K562 (cell line): Measurements from ENCODE around the gene CLIC1. TPM values are rescaled to one million over a fixed set of nuclear protein-coding genes. Genes with fewer than 3 reads are reported as not detected.

Experiments
- CEBPG ChIP-seq, 3 experiments: fragments of 200-800 bp in 1 of 3; sonication (Bioruptor generic) in 1 of 3; sonication (generic) in 1 of 3; formaldehyde crosslinking in 1 of 3; IDR thresholded peaks in 2 of 3; conservative IDR thresholded peaks in 1 of 3; 2 replicates each; pipeline versions ENCODE4 v1.6.1 to v1.8.0; 2016 to 2022; ENCODE audit warnings: missing compliant biosample characterization in 2 of 3, missing genetic modification characterization in 2 of 3, mild to moderate bottlenecking in 1 of 3, missing genetic modification reagents in 1 of 3
- FOS ChIP-seq: IDR thresholded peaks from 3 replicates; pipeline ENCODE4 v1.6.1; 2011; ENCODE audit not compliant: insufficient read length; ENCODE audit errors: extremely low read depth
- FOXJ3 ChIP-seq: sonication (generic); formaldehyde crosslinking; IDR thresholded peaks from 2 replicates; pipeline ENCODE4 v1.4.0; 2020; ENCODE audit warnings: mild to moderate bottlenecking, missing genetic modification reagents
- MCM7 ChIP-seq, 2 experiments: fragments of 450-650 bp; IDR thresholded peaks; 2 replicates each; pipeline ENCODE4 v1.6.1; 2016 to 2018
- OTX1 ChIP-seq: fragments of 450-650 bp; formaldehyde crosslinking; IDR thresholded peaks from 2 replicates; pipeline ENCODE4 v1.4.0; 2022; ENCODE audit warnings: mild to moderate bottlenecking
- RBM34 ChIP-seq: fragments of 200-400 bp; formaldehyde crosslinking; IDR thresholded peaks from 2 replicates; pipeline ENCODE4 v1.6.1; 2018; ENCODE audit warnings: low read length, borderline replicate concordance; ENCODE audit not compliant: insufficient read depth
- TAF7 ChIP-seq: fragments of 450-650 bp; IDR thresholded peaks from 2 replicates; pipeline ENCODE4 v1.6.1; 2016; ENCODE audit warnings: missing genetic modification characterization, missing compliant biosample characterization
- ZFX ChIP-seq: sonication (generic); formaldehyde crosslinking; IDR thresholded peaks from 2 replicates; pipeline ENCODE4 v1.8.0; 2022; ENCODE audit warnings: mild to moderate bottlenecking, missing genetic modification reagents, moderate library complexity
- ZNF224 ChIP-seq: sonication (generic); formaldehyde crosslinking; IDR thresholded peaks from 2 replicates; pipeline ENCODE4 v1.8.0; 2022; ENCODE audit warnings: mild to moderate bottlenecking, missing genetic modification reagents
- ZNF444 ChIP-seq: fragments of 250-450 bp; sonication (Bioruptor Pico); IDR thresholded peaks from 2 replicates; pipeline ENCODE4 v1.4.0; 2020; ENCODE audit warnings: mild to moderate bottlenecking, moderate library complexity
- ZNF655 ChIP-seq: fragments of 250-450 bp; sonication (Bioruptor Pico); IDR thresholded peaks from 2 replicates; pipeline ENCODE4 v1.5.0; 2021
- polyA plus RNA-seq, 8 experiments: library from polyadenylated mRNA; depleted of rRNA in 4 of 8; stranded (reverse) in 5 of 8; unstranded in 3 of 8; fragments of >200 nt; fragmentation: Nextera tagmentation in 2 of 8; fragmentation: Illumina TruSeq in 1 of 8; extraction: Ambion mirVana in 2 of 8; extraction: Trizol in 1 of 8; gene quantifications; 2 replicates each; pipeline versions ENCODE4 v1.2.1 to v1.2.3, GENCODE V29; 2011 to 2014; ENCODE audit warnings: inconsistent platforms in 1 of 8, missing spikeins in 1 of 8
- total RNA-seq, 7 experiments: library from RNA; depleted of rRNA in 6 of 7; stranded (reverse); fragments of >200 nt in 6 of 7; fragmentation: Illumina TruSeq in 2 of 7; extraction: Trizol in 2 of 7; gene quantifications; 2 replicates each; pipeline versions ENCODE4 v1.2.1 to v1.2.3, GENCODE V29; 2011 to 2021; ENCODE audit warnings: low replicate concordance in 1 of 7
- TF ChIP-seq, protein P1 (sequence below): fragments of 250-450 bp; sonication (Bioruptor Pico); IDR thresholded peaks from 2 replicates; pipeline ENCODE4 v1.4.0; 2020
- TF ChIP-seq, protein P2 (sequence below), 2 experiments: fragments of 450-650 bp; formaldehyde crosslinking in 1 of 2; IDR thresholded peaks; 2 replicates each; pipeline versions ENCODE4 v1.4.0 to v1.6.1; 2014 to 2020; ENCODE audit warnings: mild to moderate bottlenecking in 2 of 2, borderline replicate concordance in 1 of 2, low read depth in 1 of 2

CLIC1 gene
- total and polyA plus RNA-seq, 9 of the 15 experiments (the other 6 are each of a cell fraction or from before 2014, with no cell fraction given), result 1,267 to 2,419 (median 1,808) TPM

GRCh38 chr6:31777667-31778050 lies 41.3 kb upstream of the CLIC1 start (continued):
- TF ChIP-seq, protein P1, sequence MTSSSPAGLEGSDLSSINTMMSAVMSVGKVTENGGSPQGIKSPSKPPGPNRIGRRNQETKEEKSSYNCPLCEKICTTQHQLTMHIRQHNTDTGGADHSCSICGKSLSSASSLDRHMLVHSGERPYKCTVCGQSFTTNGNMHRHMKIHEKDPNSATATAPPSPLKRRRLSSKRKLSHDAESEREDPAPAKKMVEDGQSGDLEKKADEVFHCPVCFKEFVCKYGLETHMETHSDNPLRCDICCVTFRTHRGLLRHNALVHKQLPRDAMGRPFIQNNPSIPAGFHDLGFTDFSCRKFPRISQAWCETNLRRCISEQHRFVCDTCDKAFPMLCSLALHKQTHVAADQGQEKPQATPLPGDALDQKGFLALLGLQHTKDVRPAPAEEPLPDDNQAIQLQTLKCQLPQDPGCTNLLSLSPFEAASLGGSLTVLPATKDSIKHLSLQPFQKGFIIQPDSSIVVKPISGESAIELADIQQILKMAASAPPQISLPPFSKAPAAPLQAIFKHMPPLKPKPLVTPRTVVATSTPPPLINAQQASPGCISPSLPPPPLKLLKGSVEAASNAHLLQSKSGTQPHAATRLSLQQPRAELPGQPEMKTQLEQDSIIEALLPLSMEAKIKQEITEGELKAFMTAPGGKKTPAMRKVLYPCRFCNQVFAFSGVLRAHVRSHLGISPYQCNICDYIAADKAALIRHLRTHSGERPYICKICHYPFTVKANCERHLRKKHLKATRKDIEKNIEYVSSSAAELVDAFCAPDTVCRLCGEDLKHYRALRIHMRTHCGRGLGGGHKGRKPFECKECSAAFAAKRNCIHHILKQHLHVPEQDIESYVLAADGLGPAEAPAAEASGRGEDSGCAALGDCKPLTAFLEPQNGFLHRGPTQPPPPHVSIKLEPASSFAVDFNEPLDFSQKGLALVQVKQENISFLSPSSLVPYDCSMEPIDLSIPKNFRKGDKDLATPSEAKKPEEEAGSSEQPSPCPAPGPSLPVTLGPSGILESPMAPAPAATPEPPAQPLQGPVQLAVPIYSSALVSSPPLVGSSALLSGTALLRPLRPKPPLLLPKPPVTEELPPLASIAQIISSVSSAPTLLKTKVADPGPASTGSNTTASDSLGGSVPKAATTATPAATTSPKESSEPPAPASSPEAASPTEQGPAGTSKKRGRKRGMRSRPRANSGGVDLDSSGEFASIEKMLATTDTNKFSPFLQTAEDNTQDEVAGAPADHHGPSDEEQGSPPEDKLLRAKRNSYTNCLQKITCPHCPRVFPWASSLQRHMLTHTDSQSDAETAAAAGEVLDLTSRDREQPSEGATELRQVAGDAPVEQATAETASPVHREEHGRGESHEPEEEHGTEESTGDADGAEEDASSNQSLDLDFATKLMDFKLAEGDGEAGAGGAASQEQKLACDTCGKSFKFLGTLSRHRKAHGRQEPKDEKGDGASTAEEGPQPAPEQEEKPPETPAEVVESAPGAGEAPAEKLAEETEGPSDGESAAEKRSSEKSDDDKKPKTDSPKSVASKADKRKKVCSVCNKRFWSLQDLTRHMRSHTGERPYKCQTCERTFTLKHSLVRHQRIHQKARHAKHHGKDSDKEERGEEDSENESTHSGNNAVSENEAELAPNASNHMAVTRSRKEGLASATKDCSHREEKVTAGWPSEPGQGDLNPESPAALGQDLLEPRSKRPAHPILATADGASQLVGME (CRISPR knock-in tag), result no peak
- TF ChIP-seq TAF7 (tag) (0 out of 2 replicates have a peak, but pooled peaks have one; percentile 4), CEBPG (CRISPR knock-in tag; IDR thresholded peaks at IDR 0.05) (no peak), CEBPG (tag; conservative IDR thresholded peaks at IDR 0.05 in 1 of 2, IDR thresholded peaks at IDR 0.05 in 1 of 2) (no peak), OTX1 (no peak), FOS (no peak), ZNF224 (no peak), ZNF444 (CRISPR knock-in tag) (no peak), ZNF655 (CRISPR knock-in tag) (no peak), FOXJ3 (CRISPR knock-in tag) (no peak), MCM7 (IDR thresholded peaks at IDR 0.05) (no peak), ZFX (CRISPR knock-in tag) (no peak; the same call in none of the 2 replicates), RBM34 (no peak)
- TF ChIP-seq, protein P2, sequence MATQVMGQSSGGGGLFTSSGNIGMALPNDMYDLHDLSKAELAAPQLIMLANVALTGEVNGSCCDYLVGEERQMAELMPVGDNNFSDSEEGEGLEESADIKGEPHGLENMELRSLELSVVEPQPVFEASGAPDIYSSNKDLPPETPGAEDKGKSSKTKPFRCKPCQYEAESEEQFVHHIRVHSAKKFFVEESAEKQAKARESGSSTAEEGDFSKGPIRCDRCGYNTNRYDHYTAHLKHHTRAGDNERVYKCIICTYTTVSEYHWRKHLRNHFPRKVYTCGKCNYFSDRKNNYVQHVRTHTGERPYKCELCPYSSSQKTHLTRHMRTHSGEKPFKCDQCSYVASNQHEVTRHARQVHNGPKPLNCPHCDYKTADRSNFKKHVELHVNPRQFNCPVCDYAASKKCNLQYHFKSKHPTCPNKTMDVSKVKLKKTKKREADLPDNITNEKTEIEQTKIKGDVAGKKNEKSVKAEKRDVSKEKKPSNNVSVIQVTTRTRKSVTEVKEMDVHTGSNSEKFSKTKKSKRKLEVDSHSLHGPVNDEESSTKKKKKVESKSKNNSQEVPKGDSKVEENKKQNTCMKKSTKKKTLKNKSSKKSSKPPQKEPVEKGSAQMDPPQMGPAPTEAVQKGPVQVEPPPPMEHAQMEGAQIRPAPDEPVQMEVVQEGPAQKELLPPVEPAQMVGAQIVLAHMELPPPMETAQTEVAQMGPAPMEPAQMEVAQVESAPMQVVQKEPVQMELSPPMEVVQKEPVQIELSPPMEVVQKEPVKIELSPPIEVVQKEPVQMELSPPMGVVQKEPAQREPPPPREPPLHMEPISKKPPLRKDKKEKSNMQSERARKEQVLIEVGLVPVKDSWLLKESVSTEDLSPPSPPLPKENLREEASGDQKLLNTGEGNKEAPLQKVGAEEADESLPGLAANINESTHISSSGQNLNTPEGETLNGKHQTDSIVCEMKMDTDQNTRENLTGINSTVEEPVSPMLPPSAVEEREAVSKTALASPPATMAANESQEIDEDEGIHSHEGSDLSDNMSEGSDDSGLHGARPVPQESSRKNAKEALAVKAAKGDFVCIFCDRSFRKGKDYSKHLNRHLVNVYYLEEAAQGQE (IDR thresholded peaks at IDR 0.05; ENCODE audit: borderline replicate concordance), result no peak
- TF ChIP-seq, protein P2 (CRISPR knock-in tag; IDR thresholded peaks at IDR 0.05; ENCODE audit: low read depth), result no peak
